Measurements from ENCODE around the gene MIX23. TPM values are rescaled to one million over a fixed set of nuclear protein-coding genes. Genes with fewer than 3 reads are reported as not detected.

MIX23 gene
- total RNA-seq, 1 experiment from 2014 or later: 76.2 TPM

DNA sequence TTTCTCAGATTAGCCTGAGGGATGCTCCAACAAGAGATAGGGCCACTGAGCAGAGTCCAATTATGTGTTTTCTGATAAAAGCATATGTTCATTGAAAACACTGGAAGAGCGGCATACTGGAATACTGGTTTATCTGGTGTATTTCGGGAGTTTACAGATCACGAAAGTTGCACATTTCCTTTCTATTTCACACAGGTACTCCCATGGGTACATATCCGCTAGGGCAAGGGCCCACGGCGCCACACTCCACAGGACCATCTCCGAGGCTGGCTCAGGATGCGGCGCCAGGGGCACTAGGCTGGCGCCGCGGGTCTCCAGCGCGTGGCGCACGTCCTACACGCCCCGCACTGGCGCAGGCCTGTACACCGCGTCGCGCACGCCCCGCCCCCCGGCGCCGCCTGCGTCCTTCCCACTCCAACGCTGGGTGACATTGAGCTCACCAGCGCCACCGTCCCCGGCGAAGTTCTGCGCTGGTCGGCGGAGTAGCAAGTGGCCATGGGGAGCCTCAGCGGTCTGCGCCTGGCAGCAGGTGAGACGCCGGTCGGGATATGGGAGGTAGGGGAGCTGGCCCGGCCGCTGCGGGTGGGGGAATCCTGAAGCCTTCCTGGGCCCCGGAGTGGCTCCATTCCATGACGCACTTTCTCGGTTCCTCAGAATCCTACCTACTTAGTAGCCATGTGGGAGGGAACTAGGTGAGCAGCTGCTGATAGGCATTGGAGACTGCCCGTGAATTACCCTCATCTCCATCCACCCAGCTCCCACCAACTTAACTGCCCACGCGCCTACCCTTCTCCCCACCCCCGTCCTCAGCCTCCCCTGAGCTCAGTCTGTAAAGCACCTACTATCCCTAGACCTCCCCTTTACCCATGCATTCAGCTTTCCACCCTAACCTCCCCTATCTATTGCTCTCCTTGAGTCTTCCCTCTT, 1.0 kb upstream of the MIX23 start, which contains the start of gene FAM162A:
FAM162A (plus strand) TSS at position 412 of the 927 bp plus-strand sequence; CDS start at position 496, 84 bp downstream.
- H3K9ac ChIP-seq (ENCODE audit: low read length): peak within 1 kb of the TSS; percentile 81
- DNase-seq (ENCODE audit: low read depth, low spot score) (peak; percentile 88), ATAC-seq (peak; percentile 95)
- no TSS peak for BruUV-seq (replicated peaks)
- no peaks in the 10 kb centered on the region for H3K27me3 ChIP-seq (ENCODE audit: insufficient read depth, low read length)
- H3K27ac ChIP-seq (ENCODE audit: low read depth, low read length): peak within 1 kb of the TSS; percentile 67
- peak within 1 kb of the TSS; percentile 20 for H2AFZ ChIP-seq (ENCODE audit: low read depth, low read length, poor library complexity, severe bottlenecking)
- peaks cover 2 to 14% of the 10 kb centered on the region in 2 experiments; a peak in 3 of 4 replicates for H3K4me1 ChIP-seq (ENCODE audit: control insufficient read depth in 1 of 2, insufficient read depth in 2 of 2, low read length in 2 of 2)
- ChIA-PET CTCF (interaction anchor here (0.6 to 2.1 kb wide), 14 partner anchors 9 to 877 kb away, joined by 3 to 23 read pairs (median 3); partner anchors contain the start of gene WDR5B), RAD21 (ENCODE audit: low non-redundant PET in 1 of 2, low total read pairs in 2 of 2, uncharacterized antibody in 2 of 2, unreplicated experiment in 2 of 2) (no interaction called here), POLR2A (interaction anchor here (0.7 to 2.3 kb wide), 13 partner anchors 9 to 822 kb away, joined by 3 to 19 read pairs (median 4); partner anchors contain the start of genes HSPBAP1 and WDR5B)
- peak within 1 kb of the TSS; percentile 72 to 78 for H3K4me3 ChIP-seq (replicated peaks in 1 of 2; ENCODE audit: low read depth in 1 of 2, low read length in 2 of 2)
- H3K9me3 ChIP-seq (ENCODE audit: control insufficient read depth in 1 of 2, insufficient read depth in 1 of 2, low read depth in 1 of 2, low read length in 2 of 2): no peaks in the 10 kb centered on the region
- peaks cover 89% of the 10 kb centered on the region for H3K79me2 ChIP-seq (ENCODE audit: insufficient read depth, low read length)
- peak within 1 kb of the TSS; percentile 80 for H3K4me2 ChIP-seq (ENCODE audit: low read length)
- intact Hi-C loops (cut with micrococcal nuclease): no loop called here
- peaks cover 0 to 4% of the 10 kb centered on the region in 2 experiments; a peak in 1 of 4 replicates for H3K36me3 ChIP-seq (ENCODE audit: control insufficient read depth in 1 of 2, insufficient read depth in 2 of 2, low read length in 2 of 2)
- no peaks in the 10 kb centered on the region for H3K9me2 ChIP-seq (ENCODE audit: insufficient read depth)
- no peaks in the 10 kb centered on the region for H4K20me1 ChIP-seq (ENCODE audit: insufficient read depth)
- TF ChIP-seq TCF7L2 (IDR thresholded peaks at IDR 0.05; ENCODE audit: borderline replicate concordance, extremely low read depth, insufficient read depth, insufficient read length) (no peak), POLR2AphosphoS5 (IDR thresholded peaks at IDR 0.05; ENCODE audit: low read depth, low read length) (peak; percentile 94), EZH2phosphoT487 (IDR thresholded peaks at IDR 0.05; ENCODE audit: borderline replicate concordance) (no peak), SP1 (IDR thresholded peaks at IDR 0.05; ENCODE audit: low read depth) (peak; percentile 50; the same call in 1 of the 2 replicates), POLR2A (IDR thresholded peaks at IDR 0.05; ENCODE audit: borderline replicate concordance, extremely low read depth, insufficient read depth, insufficient read length) (peak; percentile 82), SIN3A (IDR thresholded peaks at IDR 0.05; ENCODE audit: low read depth) (peak; percentile 98), JUND (IDR thresholded peaks at IDR 0.05) (0 out of 2 replicates have a peak, but pooled peaks have one; percentile 17), EZH2 (IDR thresholded peaks at IDR 0.05) (no peak), ZNF274 (IDR thresholded peaks at IDR 0.05; ENCODE audit: low read depth, low read length) (no peak), SRF (IDR thresholded peaks at IDR 0.05; ENCODE audit: low read depth) (no peak), FOSL1 (IDR thresholded peaks at IDR 0.05; ENCODE audit: low read depth) (no peak), ZFX (IDR thresholded peaks at IDR 0.05) (peak; percentile 48; the same call in 1 of the 2 replicates), EGR1 (IDR thresholded peaks at IDR 0.05; ENCODE audit: low read depth) (no peak; the same call in 1 of the 2 replicates), CBX3 (IDR thresholded peaks at IDR 0.05; ENCODE audit: low read depth) (peak; percentile 86), CEBPB (IDR thresholded peaks at IDR 0.05; ENCODE audit: low read depth) (no peak), RAD21 (IDR thresholded peaks at IDR 0.05; ENCODE audit: low read depth) (peak; percentile 42), ELF1 (IDR thresholded peaks at IDR 0.05; ENCODE audit: borderline replicate concordance, low read depth) (no peak), YY1 (IDR thresholded peaks at IDR 0.05; ENCODE audit: extremely low read depth, insufficient replicate concordance, low read depth, low read length) (peak; percentile 61)
- TF ChIP-seq, protein P1, sequence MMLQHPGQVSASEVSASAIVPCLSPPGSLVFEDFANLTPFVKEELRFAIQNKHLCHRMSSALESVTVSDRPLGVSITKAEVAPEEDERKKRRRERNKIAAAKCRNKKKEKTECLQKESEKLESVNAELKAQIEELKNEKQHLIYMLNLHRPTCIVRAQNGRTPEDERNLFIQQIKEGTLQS (IDR thresholded peaks at IDR 0.05): no peak; the same call in 1 of the 2 replicates
- TF ChIP-seq, protein P2, sequence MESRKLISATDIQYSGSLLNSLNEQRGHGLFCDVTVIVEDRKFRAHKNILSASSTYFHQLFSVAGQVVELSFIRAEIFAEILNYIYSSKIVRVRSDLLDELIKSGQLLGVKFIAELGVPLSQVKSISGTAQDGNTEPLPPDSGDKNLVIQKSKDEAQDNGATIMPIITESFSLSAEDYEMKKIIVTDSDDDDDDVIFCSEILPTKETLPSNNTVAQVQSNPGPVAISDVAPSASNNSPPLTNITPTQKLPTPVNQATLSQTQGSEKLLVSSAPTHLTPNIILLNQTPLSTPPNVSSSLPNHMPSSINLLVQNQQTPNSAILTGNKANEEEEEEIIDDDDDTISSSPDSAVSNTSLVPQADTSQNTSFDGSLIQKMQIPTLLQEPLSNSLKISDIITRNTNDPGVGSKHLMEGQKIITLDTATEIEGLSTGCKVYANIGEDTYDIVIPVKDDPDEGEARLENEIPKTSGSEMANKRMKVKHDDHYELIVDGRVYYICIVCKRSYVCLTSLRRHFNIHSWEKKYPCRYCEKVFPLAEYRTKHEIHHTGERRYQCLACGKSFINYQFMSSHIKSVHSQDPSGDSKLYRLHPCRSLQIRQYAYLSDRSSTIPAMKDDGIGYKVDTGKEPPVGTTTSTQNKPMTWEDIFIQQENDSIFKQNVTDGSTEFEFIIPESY (IDR thresholded peaks at IDR 0.05; ENCODE audit: extremely low read depth, insufficient replicate concordance, low read length): no peak
- TF ChIP-seq, protein P3, sequence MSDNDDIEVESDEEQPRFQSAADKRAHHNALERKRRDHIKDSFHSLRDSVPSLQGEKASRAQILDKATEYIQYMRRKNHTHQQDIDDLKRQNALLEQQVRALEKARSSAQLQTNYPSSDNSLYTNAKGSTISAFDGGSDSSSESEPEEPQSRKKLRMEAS (IDR thresholded peaks at IDR 0.05): peak; percentile 95
- TF ChIP-seq, protein P4, sequence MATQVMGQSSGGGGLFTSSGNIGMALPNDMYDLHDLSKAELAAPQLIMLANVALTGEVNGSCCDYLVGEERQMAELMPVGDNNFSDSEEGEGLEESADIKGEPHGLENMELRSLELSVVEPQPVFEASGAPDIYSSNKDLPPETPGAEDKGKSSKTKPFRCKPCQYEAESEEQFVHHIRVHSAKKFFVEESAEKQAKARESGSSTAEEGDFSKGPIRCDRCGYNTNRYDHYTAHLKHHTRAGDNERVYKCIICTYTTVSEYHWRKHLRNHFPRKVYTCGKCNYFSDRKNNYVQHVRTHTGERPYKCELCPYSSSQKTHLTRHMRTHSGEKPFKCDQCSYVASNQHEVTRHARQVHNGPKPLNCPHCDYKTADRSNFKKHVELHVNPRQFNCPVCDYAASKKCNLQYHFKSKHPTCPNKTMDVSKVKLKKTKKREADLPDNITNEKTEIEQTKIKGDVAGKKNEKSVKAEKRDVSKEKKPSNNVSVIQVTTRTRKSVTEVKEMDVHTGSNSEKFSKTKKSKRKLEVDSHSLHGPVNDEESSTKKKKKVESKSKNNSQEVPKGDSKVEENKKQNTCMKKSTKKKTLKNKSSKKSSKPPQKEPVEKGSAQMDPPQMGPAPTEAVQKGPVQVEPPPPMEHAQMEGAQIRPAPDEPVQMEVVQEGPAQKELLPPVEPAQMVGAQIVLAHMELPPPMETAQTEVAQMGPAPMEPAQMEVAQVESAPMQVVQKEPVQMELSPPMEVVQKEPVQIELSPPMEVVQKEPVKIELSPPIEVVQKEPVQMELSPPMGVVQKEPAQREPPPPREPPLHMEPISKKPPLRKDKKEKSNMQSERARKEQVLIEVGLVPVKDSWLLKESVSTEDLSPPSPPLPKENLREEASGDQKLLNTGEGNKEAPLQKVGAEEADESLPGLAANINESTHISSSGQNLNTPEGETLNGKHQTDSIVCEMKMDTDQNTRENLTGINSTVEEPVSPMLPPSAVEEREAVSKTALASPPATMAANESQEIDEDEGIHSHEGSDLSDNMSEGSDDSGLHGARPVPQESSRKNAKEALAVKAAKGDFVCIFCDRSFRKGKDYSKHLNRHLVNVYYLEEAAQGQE (IDR thresholded peaks at IDR 0.05; ENCODE audit: low read depth): no peak

All from HCT116 (cell line).